HG03439 (cell line): ENCODE results near the gene PCSK5.

ENCODE experiments used
- ATAC-seq: cut with Tn5 transposase; IDR thresholded peaks from one replicate; pipeline ENCODE4 v1.9.1; 2021; ENCODE audit warnings: mild to moderate bottlenecking, moderate library complexity; ENCODE audit not compliant: unreplicated experiment

PCSK5 gene

GRCh38 chr9:76373784-76374474 lies 483.5 kb downstream of the PCSK5 start:
- no peak for ATAC-seq

GRCh38 chr9:76374783-76375559 lies 484.5 kb downstream of the PCSK5 start:
- no peak for ATAC-seq

- no peak for ATAC-seq
These were observed 487.3 kb downstream of the PCSK5 start for GRCh38 chr9:76377791-76378190.

GRCh38 chr9:76378367-76379073 lies 488.0 kb downstream of the PCSK5 start:
- ATAC-seq = no peak

GRCh38 chr9:76379494-76379893 lies 489.0 kb downstream of the PCSK5 start:
- ATAC-seq = no peak

- ATAC-seq = no peak
These were observed 500.2 kb downstream of the PCSK5 start for GRCh38 chr9:76390656-76391055.

- peak; percentile 75 for ATAC-seq
These were observed 503.9 kb downstream of the PCSK5 start, which contains the start of gene RFK for GRCh38 chr9:76394195-76394959. RFK (minus strand) TSS chr9:76394426; CDS start chr9:76394171, 255 bp downstream.

- ATAC-seq = peak; percentile 47
These were observed 504.4 kb downstream of the PCSK5 start for GRCh38 chr9:76394960-76395252.

GRCh38 chr9:76395381-76395780 lies 504.9 kb downstream of the PCSK5 start:
- no peak for ATAC-seq

GRCh38 chr9:76396144-76396543 lies 505.7 kb downstream of the PCSK5 start:
- ATAC-seq = no peak

GRCh38 chr9:76396597-76396996 lies 506.1 kb downstream of the PCSK5 start:
- no peak for ATAC-seq

GRCh38 chr9:76399856-76400255 lies 509.4 kb downstream of the PCSK5 start:
- ATAC-seq = no peak

GRCh38 chr9:76400534-76401096 lies 510.1 kb downstream of the PCSK5 start:
- ATAC-seq = no peak

GRCh38 chr9:76401176-76401575 lies 510.7 kb downstream of the PCSK5 start:
- ATAC-seq = no peak

GRCh38 chr9:76401580-76402354 lies 511.3 kb downstream of the PCSK5 start:
- no peak for ATAC-seq

GRCh38 chr9:76403352-76403751 lies 512.9 kb downstream of the PCSK5 start:
- ATAC-seq = peak; percentile 63

GRCh38 chr9:76404401-76404800 lies 513.9 kb downstream of the PCSK5 start:
- ATAC-seq = no peak

- no peak for ATAC-seq
These were observed 514.9 kb downstream of the PCSK5 start for GRCh38 chr9:76405340-76405739.

- no peak for ATAC-seq
These were observed 515.4 kb downstream of the PCSK5 start for GRCh38 chr9:76405868-76406267.
